H9 (cell line): ENCODE measurements around the gene NRXN3. TPM values are rescaled to one million over a fixed set of nuclear protein-coding genes. Genes with fewer than 3 reads are reported as not detected.

ENCODE experiments used
- DNase-seq: peaks from one replicate; pipeline ENCODE4 v3.0.0-alpha.2; 2017
- H2AFZ ChIP-seq: one replicate; pipeline ENCODE4 v1.6.1; 2013; ENCODE audit warnings: mild to moderate bottlenecking, low read length, control low read depth, moderate library complexity
- H2AK5ac ChIP-seq: 2 replicates; pipeline ENCODE4 v1.6.1; 2013; ENCODE audit warnings: low read length, control low read depth, mixed read lengths; ENCODE audit not compliant: insufficient read length
- H2BK120ac ChIP-seq: one replicate; pipeline ENCODE4 v1.6.1; 2013; ENCODE audit warnings: low read depth, mild to moderate bottlenecking, low read length, control low read depth, inconsistent platforms; ENCODE audit not compliant: poor library complexity, severe bottlenecking
- H2BK12ac ChIP-seq: 2 replicates; pipeline ENCODE4 v1.6.1; 2013; ENCODE audit warnings: low read length, control low read depth, mixed read lengths, low read depth; ENCODE audit not compliant: insufficient read length
- H2BK15ac ChIP-seq: 2 replicates; pipeline ENCODE4 v1.6.1; 2013; ENCODE audit warnings: low read depth, low read length, control low read depth
- H2BK20ac ChIP-seq: one replicate; pipeline ENCODE4 v1.6.1; 2013; ENCODE audit warnings: low read depth, mild to moderate bottlenecking, low read length, control low read depth, inconsistent platforms; ENCODE audit not compliant: poor library complexity, severe bottlenecking
- H2BK5ac ChIP-seq: 2 replicates; pipeline ENCODE4 v1.6.1; 2013; ENCODE audit warnings: low read length, control low read depth, mixed read lengths; ENCODE audit not compliant: insufficient read length
- H3K14ac ChIP-seq: 2 replicates; pipeline ENCODE4 v1.6.1; 2013; ENCODE audit warnings: low read length, control low read depth; ENCODE audit not compliant: insufficient read depth
- H3K18ac ChIP-seq: 2 replicates; pipeline ENCODE4 v1.6.1; 2013; ENCODE audit warnings: low read depth, mild to moderate bottlenecking, mixed read lengths, low read length, control low read depth; ENCODE audit not compliant: insufficient read length
- H3K23ac ChIP-seq: 2 replicates; pipeline ENCODE4 v1.6.1; 2013; ENCODE audit warnings: low read length, control low read depth, mixed read lengths, low read depth; ENCODE audit not compliant: insufficient read length
- H3K23me2 ChIP-seq: 2 replicates; pipeline ENCODE4 v1.6.1; 2013; ENCODE audit warnings: low read depth, mild to moderate bottlenecking, mixed read lengths, low read length, control low read depth; ENCODE audit not compliant: insufficient read length, poor library complexity, severe bottlenecking
- H3K27ac ChIP-seq: 2 replicates; pipeline ENCODE4 v1.5.1; 2013; ENCODE audit warnings: low read length, control low read depth, mixed read lengths, low read depth; ENCODE audit not compliant: insufficient read length
- H3K27me3 ChIP-seq: 2 replicates; pipeline ENCODE4 v1.6.1; 2013; ENCODE audit warnings: low read length, control low read depth, inconsistent platforms; ENCODE audit not compliant: insufficient read depth
- H3K4ac ChIP-seq: 2 replicates; pipeline ENCODE4 v1.6.1; 2013; ENCODE audit warnings: low read depth, mild to moderate bottlenecking, control low read depth, inconsistent platforms, low read length, moderate library complexity
- H3K4me1 ChIP-seq: 2 replicates; pipeline ENCODE4 v1.6.1; 2013; ENCODE audit warnings: low read length, control low read depth, inconsistent platforms; ENCODE audit not compliant: insufficient read depth
- H3K4me2 ChIP-seq: 2 replicates; pipeline ENCODE4 v1.6.1; 2013; ENCODE audit warnings: low read length, control low read depth, mixed read lengths; ENCODE audit not compliant: insufficient read length, insufficient read depth
- H3K56ac ChIP-seq: 2 replicates; pipeline ENCODE4 v1.6.1; 2013; ENCODE audit warnings: low read depth, mild to moderate bottlenecking, mixed read lengths, low read length, control low read depth; ENCODE audit not compliant: insufficient read length
- H3K79me1 ChIP-seq: 2 replicates; pipeline ENCODE4 v1.6.1; 2013; ENCODE audit warnings: low read depth, mild to moderate bottlenecking, moderate library complexity, low read length, control low read depth, inconsistent platforms; ENCODE audit not compliant: insufficient read depth, poor library complexity, severe bottlenecking
- H3K79me2 ChIP-seq: 2 replicates; pipeline ENCODE4 v1.6.1; 2013; ENCODE audit warnings: low read length, control low read depth, inconsistent platforms; ENCODE audit not compliant: insufficient read depth
- H3K9ac ChIP-seq: 2 replicates; pipeline ENCODE4 v1.6.1; 2013; ENCODE audit warnings: low read length, control low read depth, mixed read lengths; ENCODE audit not compliant: insufficient read length; ENCODE audit errors: extremely low read depth
- H3K9me3 ChIP-seq: one replicate; pipeline ENCODE4 v1.6.1; 2013; ENCODE audit warnings: low read depth, low read length, inconsistent platforms; ENCODE audit not compliant: control insufficient read depth
- H3T11ph ChIP-seq: one replicate; pipeline ENCODE4 v1.6.1; 2013; ENCODE audit warnings: mild to moderate bottlenecking, low read length, control low read depth, inconsistent platforms
- H4K20me1 ChIP-seq: one replicate; pipeline ENCODE4 v1.6.1; 2013; ENCODE audit not compliant: control insufficient read depth, insufficient read length, insufficient read depth
- H4K5ac ChIP-seq: 2 replicates; pipeline ENCODE4 v1.6.1; 2013; ENCODE audit warnings: low read depth, mild to moderate bottlenecking, mixed read lengths, low read length, control low read depth; ENCODE audit not compliant: insufficient read length
- H4K8ac ChIP-seq: replicated peaks from 2 replicates; pipeline ENCODE4 v1.6.1; 2013; ENCODE audit warnings: low read length, control low read depth, mixed read lengths, low read depth; ENCODE audit not compliant: insufficient read length
- H4K91ac ChIP-seq: 2 replicates; pipeline ENCODE4 v1.6.1; 2013; ENCODE audit warnings: low read depth, mild to moderate bottlenecking, moderate library complexity, mixed read lengths, low read length, control low read depth; ENCODE audit not compliant: insufficient read length
- H3K27ac Mint-ChIP-seq, 3 experiments: 2 replicates in 2 of 3; 3 replicates in 1 of 3; pipeline ENCODE4 v1.8.0; 2020 to 2021; ENCODE audit warnings: mixed read lengths in 3 of 3, mild to moderate bottlenecking in 1 of 3, moderate library complexity in 1 of 3
- H3K27me3 Mint-ChIP-seq: 2 replicates; pipeline ENCODE4 v1.8.0; 2021; ENCODE audit warnings: low read depth, mild to moderate bottlenecking, moderate library complexity, mixed read lengths
- H3K36me3 Mint-ChIP-seq, 3 experiments: 2 replicates in 2 of 3; 3 replicates in 1 of 3; pipeline ENCODE4 v1.8.0; 2020 to 2021; ENCODE audit warnings: low read depth in 3 of 3, mixed read lengths in 3 of 3; ENCODE audit not compliant: insufficient read depth in 1 of 3
- H3K4me1 Mint-ChIP-seq, 2 experiments: 2 replicates each; pipeline ENCODE4 v1.8.0; 2020; ENCODE audit warnings: mixed read lengths in 2 of 2
- H3K4me3 Mint-ChIP-seq, 2 experiments: 2 replicates in 1 of 2; 3 replicates in 1 of 2; pipeline ENCODE4 v1.8.0; 2020 to 2021; ENCODE audit warnings: mild to moderate bottlenecking in 2 of 2, mixed read lengths in 2 of 2, moderate library complexity in 1 of 2
- H3K9me3 Mint-ChIP-seq, 2 experiments: 2 replicates in 1 of 2; 3 replicates in 1 of 2; pipeline ENCODE4 v1.8.0; 2020; ENCODE audit warnings: mild to moderate bottlenecking in 2 of 2, mixed read lengths in 2 of 2, moderate library complexity in 1 of 2
- CTCF ChIP-seq: fragments of 200-600 bp; sonication (generic); conservative IDR thresholded peaks from 3 replicates; pipeline ENCODE4 v1.8.0; 2021; ENCODE audit warnings: antibody characterized with exemption, mild to moderate bottlenecking
- WGBS: extraction: QIAGEN DNeasy Blood & Tissue Kit; methylation state at CpG from one replicate; pipeline ENCODE4 v1.1.7; 2013; ENCODE audit warnings: missing lambda C conversion rate, low lambda C conversion rate, mixed read lengths; ENCODE audit not compliant: insufficient read length; ENCODE audit errors: extremely low coverage; 5-methylcytosine and 5-hydroxymethylcytosine counted together
- total RNA-seq: library from RNA; stranded (reverse); gene quantifications from 2 replicates; pipeline ENCODE4 v1.2.1, GENCODE V29; 2021

Gene NRXN3
- total RNA-seq, 1 experiment from 2014 or later, result 1.8 TPM

- H3K27me3 ChIP-seq, result peaks cover 11% of the 10 kb centered on the region; the same call in 1 of the 2 replicates
- no peak overlapping the region for H3K4me3 Mint-ChIP-seq
- no peak overlapping the region for H4K8ac ChIP-seq
- WGBS, result no CpG with 5 or more reads among the region's 1 CpG
- H2BK5ac ChIP-seq, result no peak overlapping the region
- no peak overlapping the region for H4K5ac ChIP-seq
- TF ChIP-seq CTCF, result no peak
- no peak overlapping the region for H3K27ac Mint-ChIP-seq
- H3K14ac ChIP-seq, result no peak overlapping the region
- no peak overlapping the region for H3K56ac ChIP-seq
- peaks cover 9% of the 10 kb centered on the region; the same call in 1 of the 2 replicates for H3K4me1 ChIP-seq
- H3K4ac ChIP-seq, result no peak overlapping the region
- no peak overlapping the region for H2BK120ac ChIP-seq
- H3K27me3 Mint-ChIP-seq, result peaks cover 51% of the 10 kb centered on the region
- no peak overlapping the region for H2AFZ ChIP-seq
- H2AK5ac ChIP-seq, result no peak overlapping the region
- no peak overlapping the region for H3K18ac ChIP-seq
- no peak overlapping the region for H2BK12ac ChIP-seq
- peaks cover 37 to 38% of the 10 kb centered on the region in 2 experiments for H3K4me1 Mint-ChIP-seq
- DNase-seq, result no peak
- no peaks in the 10 kb centered on the region for H3K79me2 ChIP-seq
- H3K27ac ChIP-seq, result no peak overlapping the region
- no peaks in the 10 kb centered on the region for H3K79me1 ChIP-seq
- no peak overlapping the region for H4K91ac ChIP-seq
- no peaks in the 10 kb centered on the region for H3K9me3 Mint-ChIP-seq
- no peak overlapping the region for H3K9ac ChIP-seq
- no peak overlapping the region for H3T11ph ChIP-seq
- no peaks in the 10 kb centered on the region for H3K9me3 ChIP-seq
- H4K20me1 ChIP-seq, result no peaks in the 10 kb centered on the region
- no peak overlapping the region for H3K23ac ChIP-seq
- no peak overlapping the region for H2BK20ac ChIP-seq
- no peaks in the 10 kb centered on the region for H3K36me3 Mint-ChIP-seq
- H3K4me2 ChIP-seq, result no peak overlapping the region
- H2BK15ac ChIP-seq, result no peak overlapping the region
- peaks cover 10% of the 10 kb centered on the region for H3K23me2 ChIP-seq
These were observed 1114.4 kb downstream of the NRXN3 start for GRCh38 chr14:79284621-79285020.
